GM19468 (cell line): ENCODE results near the gene WRAP73.
"Not testable (repeated sequence)": the region's sequence is repeated elsewhere in the genome, so short reads cannot be mapped to it uniquely, and the experiment has no call there.

ENCODE experiments used
- ATAC-seq: cut with Tn5 transposase; IDR thresholded peaks from one replicate; pipeline ENCODE4 v1.9.1; 2021; ENCODE audit warnings: mild to moderate bottlenecking, moderate library complexity, moderate number of reproducible peaks; ENCODE audit not compliant: unreplicated experiment; ENCODE audit errors: extremely low read depth

WRAP73 gene

DNA sequence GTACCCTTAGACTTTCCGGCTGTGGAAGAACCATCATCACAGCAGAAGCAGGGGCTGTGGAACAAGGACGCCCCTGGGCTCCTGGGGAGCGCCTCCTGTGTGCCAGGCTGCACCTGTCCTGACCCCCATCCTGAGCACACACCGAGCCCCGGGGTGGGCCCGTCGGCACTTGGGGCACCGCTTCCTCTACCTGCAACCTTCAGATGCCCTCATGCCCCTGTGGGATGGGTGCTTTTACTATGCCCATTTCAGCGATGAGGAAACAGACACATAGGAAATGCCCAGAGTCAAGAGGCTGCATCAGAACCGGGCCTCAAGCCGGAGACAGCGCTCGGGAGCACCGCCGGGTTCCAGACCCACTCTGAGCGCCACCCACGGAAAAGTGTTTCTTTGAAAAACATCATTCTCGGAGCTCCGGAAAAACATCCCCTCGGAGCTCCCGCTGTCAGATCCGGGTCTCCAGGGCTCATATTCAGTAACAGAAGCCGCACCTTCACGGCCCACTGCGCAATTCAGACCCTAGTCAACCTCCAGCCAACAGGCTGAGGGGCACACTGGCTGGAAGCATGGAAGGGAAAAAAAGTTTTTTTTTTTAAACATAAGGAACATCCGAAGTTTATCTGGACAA, 17.1 kb downstream of the WRAP73 start:
- no peak for ATAC-seq

DNA sequence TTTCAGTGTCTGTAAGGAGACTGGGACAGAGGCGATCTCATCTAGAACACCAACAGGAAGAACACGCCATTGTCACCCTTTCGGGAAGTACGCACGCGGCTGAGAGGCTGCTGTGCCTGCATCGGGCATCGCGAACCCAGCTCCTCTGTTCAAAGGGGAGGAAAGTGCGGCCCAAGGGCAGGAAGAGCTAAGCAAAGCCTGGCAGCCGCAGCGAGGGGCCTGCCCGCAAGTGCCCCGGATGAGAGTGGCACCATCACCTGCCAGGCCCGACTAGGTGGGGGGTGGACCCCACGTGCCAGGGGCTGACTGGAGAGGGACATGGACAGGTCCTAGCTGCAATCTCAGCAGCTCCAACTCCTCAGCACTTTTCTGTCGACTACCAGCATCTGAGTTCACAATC, 17.6 kb downstream of the WRAP73 start:
- no peak for ATAC-seq

DNA sequence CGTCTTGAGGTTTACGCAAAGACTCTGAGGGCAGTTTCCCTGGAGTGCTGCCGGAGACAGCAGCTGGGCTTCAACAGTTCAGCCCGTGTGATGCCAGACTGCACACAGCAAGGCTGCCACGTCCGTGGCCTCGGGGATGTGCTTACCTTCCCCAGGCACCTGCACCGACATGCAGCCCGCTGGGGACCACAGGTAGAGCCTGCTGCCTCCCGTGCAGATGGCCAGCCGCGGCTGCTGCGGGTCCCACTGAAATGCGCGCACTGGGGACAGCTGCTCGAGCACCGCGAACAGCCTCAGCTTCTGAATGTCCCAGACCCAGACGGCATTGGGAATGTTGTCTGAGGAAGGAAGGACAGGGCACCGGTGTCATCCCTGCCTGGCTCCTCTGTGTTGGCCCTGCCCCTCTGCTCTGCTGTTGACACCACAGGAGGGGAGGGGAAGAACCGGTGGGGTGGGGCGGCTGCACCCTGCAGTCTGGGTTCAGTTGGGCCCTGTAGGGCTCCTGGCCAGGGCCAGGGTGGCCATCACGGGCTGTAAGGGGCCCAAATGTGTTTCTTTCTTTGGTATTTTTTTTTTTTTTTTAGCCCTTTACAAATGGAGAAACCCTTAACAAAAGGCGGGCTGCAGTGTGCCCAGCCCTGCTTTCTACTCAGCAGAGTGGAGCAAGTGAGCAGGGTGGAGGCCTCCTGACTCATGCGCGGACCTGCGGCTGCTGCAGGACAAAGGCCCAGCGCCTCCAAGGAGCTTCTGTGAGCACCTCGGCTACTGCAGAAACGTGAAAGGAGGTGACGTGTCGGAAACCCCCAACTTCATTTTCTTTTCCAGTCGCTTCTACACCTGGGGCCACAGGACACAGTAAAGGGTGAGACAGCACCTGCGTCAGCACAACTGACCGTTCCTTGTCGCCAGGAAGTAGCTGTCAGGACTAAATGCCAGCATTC, 18.3 kb downstream of the WRAP73 start:
- no peak for ATAC-seq

- no peak for ATAC-seq
These were observed 19.0 kb downstream of the WRAP73 start for GRCh38 chr1:3630914-3631313.

GRCh38 chr1:3630161-3630611, 19.7 kb downstream of the WRAP73 start:
- no peak for ATAC-seq

GRCh38 chr1:3629561-3630160, 20.2 kb downstream of the WRAP73 start:
- ATAC-seq = no peak

DNA sequence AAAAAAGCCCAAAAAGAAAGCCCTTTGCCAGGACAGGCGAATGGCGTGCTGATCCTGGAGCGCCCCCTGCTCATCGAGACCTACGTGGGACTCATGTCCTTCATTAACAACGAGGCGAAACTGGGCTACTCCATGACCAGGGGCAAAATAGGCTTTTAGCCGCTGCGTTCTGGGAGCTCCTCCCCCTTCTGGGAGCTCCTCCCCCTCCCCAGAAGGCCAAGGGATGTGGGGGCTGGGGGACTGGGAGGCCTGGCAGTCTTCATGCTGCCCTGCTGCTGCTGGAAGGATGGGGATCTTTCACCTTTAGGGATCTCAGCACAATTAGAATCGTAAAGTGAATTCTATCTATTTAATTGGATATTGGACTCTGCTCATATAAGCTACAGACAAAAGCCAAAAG, 21.5 kb downstream of the WRAP73 start:
- ATAC-seq = no peak

- no peak for ATAC-seq
These were observed 22.2 kb downstream of the WRAP73 start for GRCh38 chr1:3627515-3628253.

DNA sequence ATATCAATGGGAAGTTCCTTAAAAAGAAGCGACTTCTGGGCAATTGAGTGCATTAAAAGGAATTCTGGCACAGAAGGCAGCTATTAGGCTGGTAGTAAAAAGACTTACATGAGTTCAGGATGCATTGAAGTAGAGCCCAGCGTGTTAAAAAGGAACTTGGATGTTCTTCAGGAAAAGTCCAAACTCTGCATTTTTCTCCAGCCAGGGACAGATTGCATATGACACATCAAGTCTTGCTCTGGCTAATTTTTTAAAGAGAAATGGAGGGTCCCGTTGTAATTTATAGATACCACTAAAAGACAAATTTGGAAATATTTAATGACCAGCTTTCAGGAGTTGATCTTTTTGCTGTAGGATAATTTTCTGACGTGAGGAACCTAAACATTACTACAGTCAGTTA, 23.9 kb downstream of the WRAP73 start:
- ATAC-seq = no peak

DNA sequence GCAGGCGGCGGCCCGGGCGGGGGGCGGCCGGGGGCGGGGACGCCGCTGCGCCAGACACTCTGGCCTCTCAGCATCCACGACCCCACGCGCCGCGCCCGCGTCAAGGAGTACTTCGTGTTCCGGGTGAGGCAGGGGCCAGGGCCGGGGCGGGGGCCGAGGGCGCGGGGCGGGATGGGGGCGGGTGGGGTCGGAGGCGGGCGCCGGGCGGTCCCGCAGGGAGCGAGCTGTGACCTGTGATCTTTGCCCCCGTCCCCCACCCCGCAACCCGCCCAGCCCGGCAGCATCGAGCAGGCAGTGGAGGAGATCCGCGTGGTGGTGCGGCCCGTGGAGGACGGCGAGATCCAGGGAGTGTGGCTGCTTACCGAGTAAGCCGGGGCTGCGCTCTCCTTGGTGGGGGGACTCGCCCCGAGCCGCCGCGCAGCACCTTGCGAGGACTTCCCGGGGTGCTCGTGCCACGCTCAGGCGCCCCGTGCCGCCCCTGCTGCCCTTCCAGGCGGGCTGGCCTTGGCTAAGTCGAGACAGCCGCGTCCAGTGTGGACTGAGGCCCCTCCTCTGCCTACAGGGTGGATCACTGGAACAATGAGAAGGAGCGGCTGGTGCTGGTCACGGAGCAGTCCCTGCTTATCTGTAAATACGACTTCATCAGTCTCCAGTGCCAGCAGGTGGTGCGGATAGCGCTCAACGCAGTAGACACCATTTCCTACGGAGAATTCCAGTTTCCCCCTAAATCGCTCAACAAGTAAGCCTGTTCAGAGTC, 24.6 kb downstream of the WRAP73 start:
- no peak for ATAC-seq

- peak; percentile 92 for ATAC-seq
These were observed 25.4 kb downstream of the WRAP73 start, which contains the start of gene TPRG1L for GRCh38 chr1:3624200-3625136. TPRG1L (plus strand) TSS chr1:3625015; CDS start chr1:3625073, 58 bp downstream.

DNA sequence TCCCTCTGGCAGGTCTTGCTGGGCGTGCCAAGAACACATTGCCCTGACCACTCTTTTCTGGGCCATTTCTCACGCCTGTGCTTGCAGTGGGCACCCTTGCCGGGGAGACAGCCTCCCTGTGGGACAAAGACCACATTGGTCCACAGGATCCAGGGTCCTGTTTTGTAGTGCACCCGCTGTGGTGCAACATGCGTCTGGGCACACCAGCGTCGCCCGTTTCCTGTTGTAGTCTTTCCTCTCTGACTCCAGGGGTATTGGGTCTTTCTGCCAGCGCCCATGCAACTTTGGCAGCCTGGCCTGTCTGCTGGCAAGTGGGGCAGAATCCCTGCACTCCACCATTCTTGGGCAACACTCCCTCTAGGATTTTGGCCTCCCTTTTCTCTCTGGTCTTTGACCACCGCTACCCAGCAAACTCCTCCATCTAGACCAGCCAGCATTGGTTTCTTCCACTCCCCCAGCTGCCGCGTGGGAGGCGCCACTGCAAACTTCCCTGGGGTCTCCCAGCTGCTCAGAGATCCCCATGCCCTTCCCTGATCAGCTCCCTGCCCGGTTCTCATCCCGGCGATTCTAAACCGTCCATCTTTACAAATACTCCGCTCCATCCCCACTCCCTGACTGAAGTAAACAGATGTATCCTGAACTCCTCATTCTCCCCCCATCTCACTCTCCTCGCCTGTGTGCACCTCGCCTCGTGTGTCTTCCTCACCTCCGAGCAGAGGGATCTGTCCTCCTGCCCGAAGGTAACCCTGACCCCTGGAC, 26.3 kb downstream of the WRAP73 start:
- ATAC-seq = no peak

DNA sequence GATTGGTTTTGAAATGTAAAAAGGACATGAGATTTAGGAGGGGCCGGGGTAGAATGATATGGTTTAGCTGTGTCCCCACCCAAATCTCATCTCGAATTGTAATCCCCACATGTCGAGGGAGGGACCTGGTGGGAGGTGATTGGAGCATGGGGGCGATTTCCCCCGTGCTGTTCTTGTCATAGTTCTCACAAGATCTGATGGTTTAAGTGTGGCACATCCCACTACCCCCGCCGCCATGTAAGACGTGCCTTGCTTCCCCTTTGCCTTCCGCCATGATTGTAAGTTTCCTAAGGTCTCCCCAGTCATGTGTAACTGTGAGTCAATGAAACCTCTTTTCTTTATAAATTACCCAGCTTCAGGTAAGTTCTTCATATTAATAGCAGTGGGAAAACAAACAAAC, 27.8 kb downstream of the WRAP73 start:
- ATAC-seq = not testable (repeated sequence)

DNA sequence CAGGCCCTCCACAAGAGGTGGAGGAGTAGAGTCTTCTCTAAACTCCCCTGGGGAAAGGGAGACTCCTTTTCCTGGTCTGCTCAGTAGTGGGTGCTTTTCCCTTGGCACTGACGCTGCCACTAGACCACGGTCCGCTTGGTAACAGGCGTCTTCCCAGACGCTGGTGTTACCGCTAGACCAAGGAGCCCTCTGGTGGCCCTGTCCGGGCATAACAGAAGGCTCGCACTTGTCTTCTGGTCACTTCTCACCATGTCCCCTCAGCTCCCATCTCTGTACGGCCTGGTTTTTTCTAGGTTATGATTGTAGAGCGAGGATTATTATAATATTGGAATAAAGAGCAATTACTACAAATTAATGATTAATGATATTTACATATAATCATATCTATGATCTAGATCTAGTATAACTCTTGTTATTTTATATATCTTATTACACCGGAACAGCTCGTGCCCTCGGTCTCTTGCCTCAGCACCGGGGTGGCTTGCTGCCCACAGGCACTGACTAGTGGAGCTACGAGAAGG, 28.7 kb downstream of the WRAP73 start:
- ATAC-seq = not testable (repeated sequence)

DNA sequence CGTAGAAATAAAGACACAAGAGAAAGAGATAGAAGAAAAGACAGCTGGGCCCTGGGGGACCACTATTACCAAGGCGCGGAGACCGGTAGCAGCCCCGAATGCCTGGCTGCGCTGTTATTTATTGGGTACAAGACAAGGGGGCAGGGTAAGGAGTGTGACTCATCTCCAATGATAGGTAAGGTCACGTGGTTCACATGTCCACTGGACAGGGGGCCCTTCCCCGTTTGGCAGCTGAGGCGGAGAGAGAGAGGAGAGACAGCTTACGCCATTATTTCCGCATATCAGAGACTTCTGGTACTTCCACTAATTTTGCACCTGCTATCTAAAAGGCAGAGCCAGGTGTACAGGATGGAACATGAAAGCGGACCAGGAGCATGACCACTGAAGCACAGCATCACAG, 29.2 kb downstream of the WRAP73 start:
- ATAC-seq = no peak

GRCh38 chr1:3618881-3619671, 30.8 kb downstream of the WRAP73 start:
- no peak for ATAC-seq

DNA sequence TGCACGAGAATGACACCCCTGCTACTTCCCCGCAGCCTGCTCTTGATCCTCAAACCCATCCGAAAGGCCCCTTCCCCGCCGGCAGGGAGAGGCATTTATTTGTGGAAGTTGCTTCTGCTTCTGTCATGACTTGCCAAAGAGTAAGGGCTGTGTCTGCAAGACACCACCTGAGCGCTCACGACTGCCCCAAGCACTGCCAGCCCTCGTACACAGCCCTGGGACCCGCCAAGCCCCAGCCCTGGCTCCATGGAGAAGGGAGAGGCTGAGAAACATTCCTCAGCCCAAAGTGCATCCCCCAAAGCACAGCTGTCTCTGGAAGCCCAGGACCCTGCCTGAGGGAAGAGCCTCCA, 31.4 kb downstream of the WRAP73 start:
- ATAC-seq = no peak
